Nephron progenitor cell (in vitro differentiated cells): ENCODE data around the gene NOL6.
"Not testable (repeated sequence)": the region's sequence is repeated elsewhere in the genome, so short reads cannot be mapped to it uniquely, and the experiment has no call there.

Experiments
- DNase-seq: peaks from one replicate; pipeline ENCODE4 v3.0.0; 2021
- H3K27ac Mint-ChIP-seq: 2 replicates; pipeline ENCODE4 v1.8.0; 2021; ENCODE audit warnings: mild to moderate bottlenecking, moderate library complexity, mixed read lengths
- H3K27me3 Mint-ChIP-seq: 2 replicates; pipeline ENCODE4 v1.8.0; 2021; ENCODE audit warnings: mild to moderate bottlenecking, low read depth, mixed read lengths; ENCODE audit not compliant: poor library complexity
- H3K36me3 Mint-ChIP-seq: 2 replicates; pipeline ENCODE4 v1.8.0; 2021; ENCODE audit warnings: low read depth, mixed read lengths
- H3K4me1 Mint-ChIP-seq: 2 replicates; pipeline ENCODE4 v1.8.0; 2021; ENCODE audit warnings: mixed read lengths
- H3K4me3 Mint-ChIP-seq: 2 replicates; pipeline ENCODE4 v1.8.0; 2021; ENCODE audit warnings: mild to moderate bottlenecking, moderate library complexity, mixed read lengths
- H3K9me3 Mint-ChIP-seq: 2 replicates; pipeline ENCODE4 v1.8.0; 2021; ENCODE audit warnings: mild to moderate bottlenecking, moderate library complexity, mixed read lengths
- TF ChIP-seq, protein P1 (sequence below): fragments of 200-600 bp; sonication (generic); IDR thresholded peaks from 2 replicates; pipeline ENCODE4 v1.5.0; 2021; ENCODE audit warnings: antibody characterized with exemption

The NOL6 gene, protein sequence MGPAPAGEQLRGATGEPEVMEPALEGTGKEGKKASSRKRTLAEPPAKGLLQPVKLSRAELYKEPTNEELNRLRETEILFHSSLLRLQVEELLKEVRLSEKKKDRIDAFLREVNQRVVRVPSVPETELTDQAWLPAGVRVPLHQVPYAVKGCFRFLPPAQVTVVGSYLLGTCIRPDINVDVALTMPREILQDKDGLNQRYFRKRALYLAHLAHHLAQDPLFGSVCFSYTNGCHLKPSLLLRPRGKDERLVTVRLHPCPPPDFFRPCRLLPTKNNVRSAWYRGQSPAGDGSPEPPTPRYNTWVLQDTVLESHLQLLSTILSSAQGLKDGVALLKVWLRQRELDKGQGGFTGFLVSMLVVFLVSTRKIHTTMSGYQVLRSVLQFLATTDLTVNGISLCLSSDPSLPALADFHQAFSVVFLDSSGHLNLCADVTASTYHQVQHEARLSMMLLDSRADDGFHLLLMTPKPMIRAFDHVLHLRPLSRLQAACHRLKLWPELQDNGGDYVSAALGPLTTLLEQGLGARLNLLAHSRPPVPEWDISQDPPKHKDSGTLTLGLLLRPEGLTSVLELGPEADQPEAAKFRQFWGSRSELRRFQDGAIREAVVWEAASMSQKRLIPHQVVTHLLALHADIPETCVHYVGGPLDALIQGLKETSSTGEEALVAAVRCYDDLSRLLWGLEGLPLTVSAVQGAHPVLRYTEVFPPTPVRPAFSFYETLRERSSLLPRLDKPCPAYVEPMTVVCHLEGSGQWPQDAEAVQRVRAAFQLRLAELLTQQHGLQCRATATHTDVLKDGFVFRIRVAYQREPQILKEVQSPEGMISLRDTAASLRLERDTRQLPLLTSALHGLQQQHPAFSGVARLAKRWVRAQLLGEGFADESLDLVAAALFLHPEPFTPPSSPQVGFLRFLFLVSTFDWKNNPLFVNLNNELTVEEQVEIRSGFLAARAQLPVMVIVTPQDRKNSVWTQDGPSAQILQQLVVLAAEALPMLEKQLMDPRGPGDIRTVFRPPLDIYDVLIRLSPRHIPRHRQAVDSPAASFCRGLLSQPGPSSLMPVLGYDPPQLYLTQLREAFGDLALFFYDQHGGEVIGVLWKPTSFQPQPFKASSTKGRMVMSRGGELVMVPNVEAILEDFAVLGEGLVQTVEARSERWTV

DNA sequence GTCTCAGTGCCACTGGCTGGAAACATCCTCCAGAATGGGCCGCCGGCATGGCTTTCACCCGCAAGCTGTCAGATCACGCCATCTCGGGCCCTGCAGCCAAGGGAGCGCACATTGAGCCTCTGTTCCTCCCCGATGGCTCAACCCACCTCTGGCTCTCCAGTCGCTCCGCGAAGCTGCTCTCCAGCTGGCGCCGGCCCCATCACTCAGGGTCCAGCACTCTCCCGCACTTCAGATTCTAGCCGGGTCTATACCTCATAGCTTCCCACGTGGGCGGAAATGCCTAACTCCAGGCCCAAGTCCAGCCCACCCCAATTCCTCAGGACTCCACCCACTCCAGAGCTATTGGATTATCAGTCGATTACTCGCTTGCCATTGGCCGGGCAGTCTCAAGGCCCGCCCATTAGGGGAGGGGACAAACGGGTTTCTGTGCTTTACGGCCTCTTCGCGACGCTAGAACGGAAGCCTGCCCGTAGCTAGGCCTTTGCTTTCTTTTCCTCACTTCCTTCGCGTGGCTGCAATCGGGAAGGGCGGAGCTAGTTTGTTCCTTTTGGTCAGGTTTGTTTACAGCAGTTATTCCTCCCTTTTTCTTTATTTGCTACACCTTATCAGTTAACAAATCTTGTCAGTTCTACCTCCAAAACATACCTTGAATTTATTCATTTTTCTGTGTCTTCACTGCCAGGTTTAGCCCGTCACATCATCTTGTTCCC, at the start of gene NOL6:
TSS of gene NOL6 (minus strand) at position 282 of the 710 bp plus-strand sequence. CDS start at position 200, 82 bp downstream.
- Mint-ChIP-seq H3K9me3 (no peaks in the 10 kb centered on the region), H3K27me3 (no peaks in the 10 kb centered on the region), H3K36me3 (peaks cover 28% of the 10 kb centered on the region), H3K4me3 (peak within 1 kb of the TSS; percentile 99), H3K27ac (peak within 1 kb of the TSS; percentile 24), H3K4me1 (peaks cover 25% of the 10 kb centered on the region)
- peak; percentile 97 for DNase-seq
- TF ChIP-seq, protein P1, sequence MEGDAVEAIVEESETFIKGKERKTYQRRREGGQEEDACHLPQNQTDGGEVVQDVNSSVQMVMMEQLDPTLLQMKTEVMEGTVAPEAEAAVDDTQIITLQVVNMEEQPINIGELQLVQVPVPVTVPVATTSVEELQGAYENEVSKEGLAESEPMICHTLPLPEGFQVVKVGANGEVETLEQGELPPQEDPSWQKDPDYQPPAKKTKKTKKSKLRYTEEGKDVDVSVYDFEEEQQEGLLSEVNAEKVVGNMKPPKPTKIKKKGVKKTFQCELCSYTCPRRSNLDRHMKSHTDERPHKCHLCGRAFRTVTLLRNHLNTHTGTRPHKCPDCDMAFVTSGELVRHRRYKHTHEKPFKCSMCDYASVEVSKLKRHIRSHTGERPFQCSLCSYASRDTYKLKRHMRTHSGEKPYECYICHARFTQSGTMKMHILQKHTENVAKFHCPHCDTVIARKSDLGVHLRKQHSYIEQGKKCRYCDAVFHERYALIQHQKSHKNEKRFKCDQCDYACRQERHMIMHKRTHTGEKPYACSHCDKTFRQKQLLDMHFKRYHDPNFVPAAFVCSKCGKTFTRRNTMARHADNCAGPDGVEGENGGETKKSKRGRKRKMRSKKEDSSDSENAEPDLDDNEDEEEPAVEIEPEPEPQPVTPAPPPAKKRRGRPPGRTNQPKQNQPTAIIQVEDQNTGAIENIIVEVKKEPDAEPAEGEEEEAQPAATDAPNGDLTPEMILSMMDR, result no peak

DNA sequence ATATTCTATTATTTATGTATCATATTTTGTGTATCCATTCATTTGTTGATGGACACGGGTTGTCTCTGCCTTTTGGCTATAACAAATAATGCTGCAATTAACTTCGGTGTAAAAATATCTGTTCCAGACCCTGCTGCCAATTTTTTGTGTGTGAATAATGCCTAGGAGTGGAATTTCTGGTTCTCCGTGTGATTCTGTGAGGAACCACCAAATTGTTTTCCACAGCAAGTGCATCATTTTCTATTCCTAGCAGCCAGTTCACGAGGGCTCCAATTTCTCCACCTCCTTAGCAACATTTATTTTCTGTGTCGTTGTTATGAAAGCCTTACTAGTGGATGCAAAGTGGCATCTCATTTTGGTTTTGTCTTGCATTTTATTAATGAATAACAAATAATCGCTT, 48.1 kb upstream of the NOL6 start:
- peaks cover 18% of the 10 kb centered on the region for H3K4me1 Mint-ChIP-seq
- H3K9me3 Mint-ChIP-seq, H3K36me3 Mint-ChIP-seq, H3K27me3 Mint-ChIP-seq, H3K27ac Mint-ChIP-seq, DNase-seq, H3K4me3 Mint-ChIP-seq: not testable (repeated sequence)

DNA sequence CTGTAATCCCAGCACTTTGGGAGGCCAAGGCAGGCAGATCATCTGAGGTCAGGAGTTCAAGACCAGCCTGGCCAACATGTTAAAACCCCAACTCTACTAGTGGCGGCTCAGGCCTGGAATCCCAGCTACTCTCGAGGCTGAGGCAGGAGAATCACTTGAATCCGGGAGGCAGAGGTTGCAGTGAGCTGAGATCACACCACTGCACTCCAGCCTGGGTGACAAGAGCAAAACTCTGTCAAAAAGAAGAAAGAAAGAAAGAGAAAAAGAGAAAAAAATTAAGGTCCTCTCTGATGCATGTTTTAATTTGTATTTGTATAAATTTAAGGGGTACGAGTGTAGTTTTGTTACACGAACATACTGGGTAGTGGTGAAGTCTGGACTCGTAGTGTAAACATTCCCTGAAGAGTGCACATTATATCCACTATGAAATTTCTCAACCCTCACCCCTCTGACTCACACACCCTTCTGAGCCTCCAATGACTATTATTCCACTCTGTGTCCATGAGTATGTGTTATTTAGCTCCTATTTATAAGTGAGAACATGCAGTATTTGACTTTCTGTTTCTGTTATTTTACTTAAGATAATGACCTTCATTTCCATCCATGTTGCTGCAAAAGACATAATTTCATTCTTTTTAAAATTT, 44.3 kb upstream of the NOL6 start:
- H3K36me3 Mint-ChIP-seq, result peaks cover 12% of the 10 kb centered on the region
- H3K27me3 Mint-ChIP-seq, DNase-seq, H3K27ac Mint-ChIP-seq, H3K4me1 Mint-ChIP-seq, H3K4me3 Mint-ChIP-seq: not testable (repeated sequence)
- H3K9me3 Mint-ChIP-seq, result peaks cover 26% of the 10 kb centered on the region

DNA sequence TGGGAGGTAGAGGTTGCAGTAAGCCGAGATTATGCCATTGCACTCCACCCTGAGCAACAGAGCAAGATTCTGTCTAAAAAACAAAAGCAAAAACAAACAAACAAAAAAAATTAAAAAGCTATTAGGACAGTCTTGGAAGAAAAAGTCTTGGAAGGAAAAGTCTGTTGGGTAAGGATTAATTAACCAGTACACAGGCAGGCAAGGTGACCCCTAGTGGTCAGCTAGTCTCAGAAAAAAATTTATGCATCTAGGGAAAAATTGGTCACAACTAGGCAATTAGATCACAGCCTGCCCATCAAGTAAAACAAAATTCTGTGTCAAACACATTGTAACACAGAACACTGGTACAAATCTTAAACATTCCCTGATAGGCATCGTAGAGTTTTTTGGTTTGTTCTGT, 43.6 kb upstream of the NOL6 start:
- Mint-ChIP-seq H3K27ac (no peak overlapping the region), H3K4me1 (no peaks in the 10 kb centered on the region), H3K36me3 (peaks cover 12% of the 10 kb centered on the region), H3K4me3 (no peak overlapping the region), H3K27me3 (peaks cover 4% of the 10 kb centered on the region), H3K9me3 (peaks cover 26% of the 10 kb centered on the region)
- no peak for DNase-seq
- TF ChIP-seq, protein P1, result peak; percentile 66

DNA sequence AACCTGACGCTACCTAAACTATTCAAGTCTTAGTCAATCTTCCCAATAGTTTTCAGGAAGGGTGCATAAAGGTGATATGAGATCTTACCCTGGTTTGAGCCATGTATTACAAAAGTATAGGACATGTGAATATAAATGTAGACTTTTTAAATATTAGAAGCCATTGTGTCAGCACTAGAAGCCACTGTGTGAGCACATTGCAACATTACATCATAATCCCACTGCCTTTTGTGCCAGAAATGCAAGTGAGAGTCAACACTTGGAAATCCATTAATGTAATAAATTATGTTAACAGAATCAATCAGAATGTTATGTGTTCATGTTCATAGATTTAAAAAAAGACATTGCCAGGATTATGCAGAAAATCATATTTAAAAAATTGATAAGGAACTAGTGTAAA, 42.7 kb upstream of the NOL6 start:
- not testable (repeated sequence) for DNase-seq, H3K4me1 Mint-ChIP-seq, H3K4me3 Mint-ChIP-seq, H3K27ac Mint-ChIP-seq, H3K27me3 Mint-ChIP-seq
- Mint-ChIP-seq H3K36me3 (peaks cover 12% of the 10 kb centered on the region), H3K9me3 (peaks cover 26% of the 10 kb centered on the region)

DNA sequence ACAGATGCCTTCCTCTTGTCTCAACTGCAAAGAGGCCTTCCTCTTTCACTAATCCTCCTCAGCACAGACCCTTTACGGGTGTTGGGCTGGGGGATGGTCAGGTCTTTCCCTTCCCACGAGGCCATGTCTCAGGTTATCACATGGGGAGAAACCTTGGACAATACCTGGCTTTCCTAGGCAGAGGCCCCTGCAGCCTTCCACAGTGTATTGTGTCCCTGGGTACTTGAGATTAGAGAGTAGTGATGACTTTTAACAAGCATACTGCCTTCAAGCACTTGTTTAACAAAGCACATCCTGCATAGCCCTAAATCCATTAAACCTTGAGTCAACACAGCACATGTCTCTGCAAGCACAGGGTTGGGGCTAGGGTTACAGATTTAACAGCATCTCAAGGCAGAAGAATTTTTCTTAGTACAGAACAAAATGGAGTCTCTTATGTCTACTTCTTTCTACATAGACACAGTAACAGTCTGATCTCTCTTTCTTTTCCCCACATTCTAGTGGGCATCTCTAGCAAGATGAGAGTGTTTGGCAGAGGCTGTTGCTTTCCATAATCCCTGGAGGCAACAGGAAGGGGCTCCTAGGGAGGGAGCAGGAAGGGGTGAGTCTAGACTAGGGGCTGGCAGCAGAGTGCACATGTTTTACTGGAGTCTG, 41.7 kb upstream of the NOL6 start:
- not testable (repeated sequence) for H3K4me3 Mint-ChIP-seq, DNase-seq, H3K4me1 Mint-ChIP-seq, H3K27me3 Mint-ChIP-seq
- Mint-ChIP-seq H3K27ac (peak overlapping the region; percentile 90), H3K36me3 (peaks cover 12% of the 10 kb centered on the region), H3K9me3 (peaks cover 26% of the 10 kb centered on the region)

DNA sequence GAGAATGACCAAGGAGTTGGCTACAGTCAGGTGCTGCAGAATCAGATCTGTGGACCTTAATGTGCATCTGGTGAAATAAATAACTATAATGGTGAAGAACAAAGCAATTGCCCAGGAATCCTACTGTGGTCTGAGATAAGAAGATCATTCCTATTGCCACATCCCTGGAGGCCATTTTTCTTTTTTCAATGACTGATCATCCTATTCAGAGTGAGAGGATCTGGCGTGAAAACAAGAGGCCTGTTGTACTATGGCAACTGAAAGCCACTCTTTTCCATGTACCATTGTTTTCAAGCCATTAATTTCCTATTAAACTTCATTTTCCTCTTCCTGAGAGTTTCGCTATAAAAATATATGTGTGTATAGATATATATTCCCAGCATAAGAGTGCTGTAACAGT, 38.8 kb upstream of the NOL6 start:
- H3K9me3 Mint-ChIP-seq, result peaks cover 26% of the 10 kb centered on the region
- not testable (repeated sequence) for H3K4me3 Mint-ChIP-seq, H3K27ac Mint-ChIP-seq, DNase-seq, H3K27me3 Mint-ChIP-seq
- peaks cover 12% of the 10 kb centered on the region for H3K36me3 Mint-ChIP-seq
- peaks cover 10% of the 10 kb centered on the region for H3K4me1 Mint-ChIP-seq

DNA sequence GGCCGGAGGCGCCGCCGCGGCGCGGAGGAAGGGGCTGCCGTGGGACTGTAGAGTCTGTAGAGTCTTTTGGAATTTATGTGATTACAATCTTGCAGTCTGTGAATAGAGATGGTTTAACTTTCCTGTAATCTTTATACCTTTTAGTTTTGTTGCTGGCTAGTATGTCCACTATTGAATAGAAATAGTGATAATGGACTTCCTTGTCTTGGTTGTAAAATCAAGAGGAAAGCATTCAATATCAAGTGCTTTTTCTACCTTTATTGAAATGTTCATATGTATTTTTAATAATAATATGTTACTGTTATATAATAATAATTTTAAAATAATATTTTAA, 37.4 kb upstream of the NOL6 start:
- H3K4me1 Mint-ChIP-seq, result peaks cover 10% of the 10 kb centered on the region
- not testable (repeated sequence) for H3K27me3 Mint-ChIP-seq, DNase-seq
- peak overlapping the region; percentile 99 for H3K27ac Mint-ChIP-seq
- peaks cover 26% of the 10 kb centered on the region for H3K9me3 Mint-ChIP-seq
- peak overlapping the region; percentile 98 for H3K4me3 Mint-ChIP-seq
- peaks cover 12% of the 10 kb centered on the region for H3K36me3 Mint-ChIP-seq
